Midbrain (tissue), 1 donor: ENCODE measurements around the gene RAB40B.

Experiments used
- DNase-seq: peaks from one replicate; lab custom pipeline; 2025; lab: John Stamatoyannopoulos, UW

The RAB40B gene

DNA sequence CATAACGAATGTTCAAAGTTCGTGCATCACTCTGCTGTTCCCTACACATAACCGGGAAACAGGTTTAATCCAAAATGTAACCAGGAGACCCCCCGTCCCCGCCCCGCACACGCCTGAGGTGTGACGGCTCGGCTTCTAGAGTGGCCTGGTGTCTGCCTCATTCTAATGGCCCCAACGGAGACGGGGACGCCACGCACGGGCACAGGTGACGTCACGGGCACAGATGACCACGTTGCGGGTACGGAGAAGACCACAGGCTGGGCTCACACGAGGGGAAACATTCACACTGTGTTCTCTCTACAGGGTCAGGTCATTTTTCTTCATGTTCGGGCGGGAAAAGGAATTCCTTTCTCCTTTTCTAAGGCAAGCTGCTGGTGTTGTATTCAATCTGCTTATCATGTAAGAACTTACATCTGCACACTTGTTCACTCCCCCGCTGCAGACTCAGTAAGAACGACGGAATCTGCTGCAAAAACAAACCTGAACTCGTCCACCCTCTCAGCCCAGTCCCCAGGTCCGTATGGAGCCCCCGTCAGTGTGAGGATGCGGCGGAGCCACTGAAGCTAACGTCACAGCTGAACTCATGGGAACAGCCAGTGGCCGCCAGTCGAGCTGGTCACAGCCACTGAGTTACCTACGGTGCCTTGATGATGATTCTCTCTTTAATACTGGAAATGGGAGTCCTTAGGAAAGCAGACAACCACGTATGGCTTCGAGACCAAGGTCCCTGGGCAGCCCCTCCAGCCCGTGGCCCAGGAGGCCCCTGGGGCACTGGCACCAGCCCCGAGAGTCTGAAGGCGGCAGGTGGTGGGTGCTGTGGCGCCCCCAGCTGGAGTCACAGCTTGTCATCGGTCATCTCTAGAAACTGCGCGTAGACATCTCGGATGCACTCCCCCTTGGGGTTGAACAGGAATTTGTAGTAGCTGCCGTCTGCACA is 83.1 kb downstream of the RAB40B start:
- DNase-seq, result no peak

DNA sequence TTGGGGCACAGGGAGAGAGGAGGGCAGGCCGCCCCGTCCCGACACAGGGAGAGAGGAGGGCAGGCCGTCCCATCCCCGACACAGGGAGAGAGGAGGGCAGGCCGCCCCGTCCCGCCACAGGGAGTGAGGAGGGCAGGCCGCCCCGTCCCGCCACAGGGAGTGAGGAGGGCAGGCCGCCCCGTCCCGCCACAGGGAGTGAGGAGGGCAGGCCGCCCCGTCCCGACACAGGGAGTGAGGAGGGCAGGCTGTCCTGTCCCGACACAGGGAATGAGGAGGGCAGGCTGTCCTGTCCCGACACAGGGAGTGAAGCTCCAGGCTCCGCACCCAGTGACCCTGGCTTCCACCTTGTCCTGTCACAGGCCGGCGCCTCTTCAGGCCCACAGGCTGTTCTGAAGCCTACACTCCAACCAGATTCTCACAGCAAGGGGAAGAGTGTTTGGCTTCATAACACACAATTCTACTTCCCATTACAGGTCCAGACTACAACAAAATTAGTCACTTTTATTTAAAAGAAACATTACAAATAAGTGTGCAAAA is 84.3 kb downstream of the RAB40B start:
- DNase-seq, result no peak

DNA sequence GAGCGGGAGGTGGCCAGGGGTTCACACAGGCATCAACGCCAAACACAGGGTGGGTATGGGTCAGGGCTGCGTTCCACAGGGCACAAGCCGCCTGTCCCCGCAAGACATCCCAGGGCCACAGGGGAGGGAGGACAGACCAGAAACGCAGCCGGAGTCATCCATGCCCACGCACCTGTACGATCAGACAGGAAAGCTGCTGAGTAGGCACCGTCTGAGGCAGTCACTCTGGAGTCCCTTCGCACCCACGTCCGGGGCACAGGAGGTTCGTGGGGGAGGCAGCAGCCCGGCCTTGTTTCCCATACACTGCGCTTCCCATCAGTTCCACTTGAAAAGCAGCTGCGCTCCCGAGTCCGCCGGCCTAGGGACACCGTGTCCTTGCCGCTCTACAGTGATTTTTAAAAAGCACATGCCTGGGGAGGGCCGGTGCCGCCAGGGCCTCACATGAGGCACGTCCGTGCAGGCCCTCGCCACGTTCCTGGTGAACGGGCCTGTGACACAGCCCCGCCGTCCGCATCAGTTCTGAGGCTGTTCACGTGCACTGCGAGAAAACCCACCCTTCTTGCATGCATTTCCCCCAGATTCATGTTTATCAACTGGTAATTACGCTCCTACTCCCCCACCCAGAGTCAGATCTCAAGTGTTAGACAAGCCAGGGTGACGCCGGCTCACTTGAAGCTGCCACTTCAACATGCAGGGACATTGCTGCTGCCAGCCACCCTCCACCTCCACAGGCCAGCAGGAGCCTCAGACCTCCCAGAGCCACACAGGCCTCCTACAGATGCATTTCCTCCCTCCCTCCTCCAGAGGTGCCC is 85.0 kb downstream of the RAB40B start:
- DNase-seq, result no peak

DNA sequence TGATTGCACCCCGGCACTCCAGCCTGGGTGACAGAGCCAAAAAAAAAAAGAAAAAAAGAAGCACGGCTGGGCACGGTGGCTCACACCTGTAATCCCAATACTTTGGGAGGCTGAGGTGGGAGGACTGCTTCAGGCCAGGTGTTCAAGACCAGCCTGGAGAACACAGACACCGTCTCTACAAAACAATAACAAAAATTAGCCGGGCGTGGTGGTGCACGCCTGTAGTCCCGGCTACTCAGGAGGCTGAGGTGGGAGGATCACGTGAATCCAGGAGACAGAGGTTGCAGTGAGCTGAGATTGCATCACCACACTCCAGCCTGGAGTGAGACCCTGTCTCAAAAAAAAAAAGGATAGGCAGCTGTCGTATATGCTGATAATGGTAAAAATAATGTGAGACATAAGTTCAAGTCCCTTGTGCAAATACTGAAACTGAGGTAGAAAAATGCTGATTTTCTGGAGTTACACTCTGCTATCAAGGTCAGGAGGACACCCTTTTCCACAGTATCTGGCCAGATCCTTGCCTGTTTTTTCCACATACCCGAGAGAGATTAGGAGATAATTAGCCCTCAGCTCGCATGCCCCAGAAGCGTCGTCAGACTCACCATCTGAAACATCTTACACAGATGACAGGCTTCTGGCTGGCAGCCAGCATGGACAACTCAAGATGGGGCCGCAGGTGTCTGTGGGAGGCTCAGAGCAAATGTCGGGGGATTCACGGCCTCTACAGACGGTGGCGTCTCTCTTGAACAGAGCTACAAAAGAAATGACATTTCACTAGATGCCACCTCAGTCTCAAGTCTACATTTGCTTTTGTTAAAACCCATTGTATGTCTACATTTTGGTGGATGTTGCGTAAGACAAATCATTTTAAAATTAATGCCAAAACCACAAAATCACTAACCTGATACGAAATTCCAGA is 87.1 kb downstream of the RAB40B start:
- no peak for DNase-seq

DNA sequence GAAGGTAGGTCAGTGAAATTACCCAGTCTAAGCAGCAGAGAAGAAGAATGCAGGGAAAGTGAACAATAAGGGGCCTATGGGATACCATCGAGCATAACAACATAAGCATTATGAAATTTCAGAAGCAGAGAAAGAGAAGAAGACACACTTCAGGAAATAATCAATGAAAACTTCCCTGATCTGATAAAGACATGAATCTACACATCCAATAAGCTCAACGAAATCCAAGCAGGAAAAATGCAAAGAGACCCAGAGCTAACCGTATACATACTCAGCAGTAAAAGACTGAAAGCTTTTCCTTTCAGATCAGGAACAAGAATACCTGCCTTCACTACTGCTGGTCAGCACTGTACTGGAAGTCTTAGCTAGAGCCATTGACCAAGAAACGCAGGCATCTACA is 88.8 kb downstream of the RAB40B start:
- DNase-seq, result no peak

DNA sequence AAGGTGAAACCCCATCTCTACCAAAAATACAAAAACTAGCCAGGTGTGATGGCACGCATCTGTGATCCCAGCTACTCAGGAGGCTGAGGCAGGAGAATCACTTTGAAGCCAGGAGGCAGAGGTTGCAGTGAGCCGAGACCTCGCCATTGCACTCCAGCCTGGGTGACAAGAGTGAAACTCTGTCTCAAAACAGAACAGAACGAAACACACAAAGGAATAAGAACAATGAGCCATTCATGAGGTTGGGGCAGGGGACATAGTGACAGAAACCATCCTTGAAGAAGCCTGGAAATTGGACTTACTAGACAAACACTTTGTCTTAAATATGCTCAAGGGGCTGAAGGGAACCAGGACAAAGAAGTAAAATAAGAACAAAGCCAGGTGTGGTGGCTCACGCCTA is 89.7 kb downstream of the RAB40B start:
- no peak for DNase-seq

DNA sequence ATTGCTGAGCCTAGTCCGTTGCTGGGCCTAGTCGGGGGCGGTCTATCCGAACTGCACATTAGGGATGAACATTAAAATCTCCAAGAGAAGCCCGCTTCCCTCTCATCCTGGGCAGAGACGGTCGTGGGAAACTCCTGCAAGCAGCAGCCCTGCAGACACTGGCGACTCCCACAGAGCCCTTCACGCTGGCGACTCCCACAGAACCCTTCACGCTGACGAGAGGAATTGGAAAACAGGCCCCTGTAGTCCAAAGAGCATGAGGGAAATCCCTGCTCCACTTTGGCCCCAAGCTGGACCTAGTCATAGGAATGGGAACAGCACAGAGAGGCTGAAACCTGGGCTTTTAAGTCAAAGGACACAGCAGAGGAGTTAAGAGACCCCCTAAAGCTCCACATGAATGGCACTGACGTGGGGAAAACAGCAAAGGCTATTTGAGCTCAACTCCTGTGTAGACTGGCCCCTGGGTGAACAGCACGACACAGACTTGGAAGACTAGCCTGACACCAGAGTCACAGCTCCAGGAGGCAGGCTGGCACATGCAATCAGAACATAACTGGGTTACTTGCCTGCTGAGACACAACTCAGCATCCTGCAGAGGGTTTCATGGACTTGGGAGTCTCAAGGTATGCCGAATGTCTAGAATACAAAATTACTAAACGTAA is 92.4 kb downstream of the RAB40B start:
- DNase-seq, result no peak
